AML-193 (cell line): ENCODE measurements around the gene DENND6B.
A peak's percentile ranks its signal among the peaks of the same experiment; 100 is the strongest.
"Not testable (repeated sequence)": the region's sequence is repeated elsewhere in the genome, so short reads cannot be mapped to it uniquely, and the experiment has no call there.

Source experiments
- DNase-seq, 2 experiments: peaks; one replicate each; lab custom pipeline; 2025; lab: John Stamatoyannopoulos, UW

The DENND6B gene

GRCh38 chr22:50326956-50327710, at the start of gene DENND6B:
Gene DENND6B (minus strand): TSS chr22:50327012. CDS start chr22:50326988, 24 bp downstream.
- peak; percentile 74 for DNase-seq

- DNase-seq = no peak
Observed at GRCh38 chr22:50376085-50376651, 49.4 kb upstream of the DENND6B start.

GRCh38 chr22:50371101-50371648, 44.4 kb upstream of the DENND6B start:
- DNase-seq = no peak

- no peak for DNase-seq
Observed at GRCh38 chr22:50367778-50368500, 41.1 kb upstream of the DENND6B start.

GRCh38 chr22:50363803-50364194, 37.0 kb upstream of the DENND6B start:
- DNase-seq = not testable (repeated sequence)

GRCh38 chr22:50363166-50363802, 36.5 kb upstream of the DENND6B start:
- no peak for DNase-seq

- DNase-seq = no peak
Observed at GRCh38 chr22:50361688-50362087, 34.9 kb upstream of the DENND6B start.

GRCh38 chr22:50361222-50361621, 34.4 kb upstream of the DENND6B start:
- DNase-seq = no peak

- DNase-seq = no peak
Observed at GRCh38 chr22:50360578-50360977, 33.8 kb upstream of the DENND6B start.

GRCh38 chr22:50357756-50358155, 30.9 kb upstream of the DENND6B start:
- DNase-seq = no peak

GRCh38 chr22:50357222-50357621, 30.4 kb upstream of the DENND6B start:
- no peak for DNase-seq

GRCh38 chr22:50356186-50356585, 29.4 kb upstream of the DENND6B start:
- DNase-seq = no peak

- no peak for DNase-seq
Observed at GRCh38 chr22:50348058-50348457, 21.2 kb upstream of the DENND6B start.

GRCh38 chr22:50347157-50347556, 20.3 kb upstream of the DENND6B start:
- DNase-seq = no peak

- no peak for DNase-seq
Observed at GRCh38 chr22:50346470-50346869, 19.7 kb upstream of the DENND6B start.

GRCh38 chr22:50343541-50343935, 16.7 kb upstream of the DENND6B start:
- no peak for DNase-seq

GRCh38 chr22:50342651-50343540, 16.1 kb upstream of the DENND6B start, which contains the start of gene PPP6R2:
Gene PPP6R2 (plus strand): TSS chr22:50343327. CDS start chr22:50393909, 50,582 bp downstream.
- DNase-seq = peak; percentile 32 to 52

- DNase-seq = peak; percentile 78 to 84
Observed at GRCh38 chr22:50341977-50342650, 15.3 kb upstream of the DENND6B start.

GRCh38 chr22:50339945-50340879, 13.4 kb upstream of the DENND6B start:
- no peak for DNase-seq
